HepG2 (cell line): ENCODE data around the gene GJC1. TPM values are rescaled to one million over a fixed set of nuclear protein-coding genes. Genes with fewer than 3 reads are reported as not detected.

ENCODE experiments used
- ATF3 ChIP-seq: sonication (generic); formaldehyde crosslinking; IDR thresholded peaks from 2 replicates; pipeline ENCODE4 v1.4.0; 2020; ENCODE audit warnings: missing genetic modification reagents
- ETV5 ChIP-seq: IDR thresholded peaks from 2 replicates; pipeline ENCODE4 v1.6.1; 2018; ENCODE audit warnings: missing biosample characterization, missing genetic modification reagents, inconsistent platforms, borderline replicate concordance
- FOXO4 ChIP-seq: sonication (generic); formaldehyde crosslinking; conservative IDR thresholded peaks from 2 replicates; pipeline ENCODE4 v1.8.1; 2023; ENCODE audit warnings: missing genetic modification reagents
- HIVEP1 ChIP-seq: sonication (generic); formaldehyde crosslinking; IDR thresholded peaks from 2 replicates; pipeline ENCODE4 v1.4.0; 2020; ENCODE audit warnings: mild to moderate bottlenecking, missing genetic modification reagents
- KDM5B ChIP-seq: sonication (generic); formaldehyde crosslinking; IDR thresholded peaks from 2 replicates; pipeline ENCODE4 v1.4.0; 2020; ENCODE audit warnings: missing genetic modification reagents, mild to moderate bottlenecking, borderline replicate concordance
- MBD4 ChIP-seq: IDR thresholded peaks from 2 replicates; pipeline ENCODE4 v1.6.1; 2012; ENCODE audit warnings: low read length, inconsistent platforms, borderline replicate concordance
- MEF2D ChIP-seq: sonication (generic); formaldehyde crosslinking; IDR thresholded peaks from 2 replicates; pipeline ENCODE4 v1.5.1; 2020; ENCODE audit warnings: mild to moderate bottlenecking, missing genetic modification reagents
- MXI1 ChIP-seq: IDR thresholded peaks from 3 replicates; pipeline ENCODE4 v1.6.1; 2012; ENCODE audit warnings: low read depth, low read length, inconsistent platforms, borderline replicate concordance
- NCOA2 ChIP-seq: sonication (generic); formaldehyde crosslinking; IDR thresholded peaks from 2 replicates; pipeline ENCODE4 v1.8.0; 2022; ENCODE audit warnings: inconsistent platforms
- SIX4 ChIP-seq: sonication (generic); formaldehyde crosslinking; IDR thresholded peaks from 2 replicates; pipeline ENCODE4 v1.4.0; 2020; ENCODE audit warnings: missing genetic modification reagents
- TIGD3 ChIP-seq: sonication (generic); formaldehyde crosslinking; IDR thresholded peaks from 2 replicates; pipeline ENCODE4 v1.5.1; 2020; ENCODE audit warnings: mild to moderate bottlenecking, missing genetic modification reagents, borderline replicate concordance
- ZBTB20 ChIP-seq: sonication (generic); formaldehyde crosslinking; IDR thresholded peaks from 2 replicates; pipeline ENCODE4 v1.8.1; 2023; ENCODE audit warnings: missing genetic modification reagents, low read depth, mild to moderate bottlenecking, borderline replicate concordance
- ZBTB21 ChIP-seq: sonication (generic); formaldehyde crosslinking; IDR thresholded peaks from 2 replicates; pipeline ENCODE4 v1.4.0; 2020; ENCODE audit warnings: missing genetic modification reagents
- ZMYM2 ChIP-seq: sonication (generic); formaldehyde crosslinking; IDR thresholded peaks from 2 replicates; pipeline ENCODE4 v1.8.0; 2022; ENCODE audit warnings: mild to moderate bottlenecking, missing genetic modification reagents
- ZNF230 ChIP-seq: sonication (generic); formaldehyde crosslinking; IDR thresholded peaks from 2 replicates; pipeline ENCODE4 v1.4.0; 2020; ENCODE audit warnings: mild to moderate bottlenecking, missing genetic modification reagents
- ZNF513 ChIP-seq: sonication (generic); formaldehyde crosslinking; conservative IDR thresholded peaks from 2 replicates; pipeline ENCODE4 v1.5.0; 2020; ENCODE audit warnings: missing genetic modification reagents
- ZNF557 ChIP-seq: sonication (generic); formaldehyde crosslinking; IDR thresholded peaks from 2 replicates; pipeline ENCODE4 v1.4.0; 2020; ENCODE audit warnings: missing genetic modification reagents
- ZNF639 ChIP-seq: conservative IDR thresholded peaks from 2 replicates; pipeline ENCODE4 v1.6.1; 2018; ENCODE audit warnings: missing genetic modification reagents
- ZNF740 ChIP-seq: sonication (generic); formaldehyde crosslinking; IDR thresholded peaks from 2 replicates; pipeline ENCODE4 v1.4.0; 2020; ENCODE audit warnings: missing genetic modification reagents
- ZNF75D ChIP-seq: sonication (generic); formaldehyde crosslinking; IDR thresholded peaks from 2 replicates; pipeline ENCODE4 v1.8.1; 2023; ENCODE audit warnings: missing genetic modification reagents, mild to moderate bottlenecking, borderline replicate concordance
- polyA plus RNA-seq, 8 experiments: library from polyadenylated mRNA; depleted of rRNA in 3 of 8; stranded (reverse) in 7 of 8; unstranded in 1 of 8; fragments of >200 nt; fragmentation: Illumina TruSeq in 4 of 8; extraction: Trizol in 4 of 8; gene quantifications; 2 replicates each; pipeline versions ENCODE4 v1.2.1 to v1.2.3, GENCODE V29; 2011 to 2016; ENCODE audit warnings: low read depth in 4 of 8, missing spikeins in 1 of 8, mixed read lengths in 1 of 8; ENCODE audit not compliant: insufficient read depth in 1 of 8
- total RNA-seq, 5 experiments: library from RNA; depleted of rRNA; stranded (reverse); fragments of >200 nt; fragmentation: Illumina TruSeq; extraction: Trizol; gene quantifications; 2 replicates each; pipeline ENCODE4 v1.2.3, GENCODE V29; 2016; ENCODE audit warnings: low read depth in 1 of 5

GJC1 gene
- total and polyA plus RNA-seq, 2 of the 13 experiments (the other 11 are each of a cell fraction or from before 2014, with no cell fraction given): 1.7 TPM

GRCh38 chr17:44769230-44769629 is 60.9 kb downstream of the GJC1 start (continued):
- TF ChIP-seq TIGD3 (CRISPR knock-in tag) (no peak), ZBTB20 (CRISPR knock-in tag) (no peak), ZNF639 (CRISPR knock-in tag) (no peak), ZNF740 (CRISPR knock-in tag) (0 out of 2 replicates have a peak, but pooled peaks have one; percentile 38), FOXO4 (CRISPR knock-in tag) (0 out of 2 replicates have a peak, but pooled peaks have one; percentile 43), MXI1 (no peak), HIVEP1 (no peak), ZNF75D (CRISPR knock-in tag) (no peak), SIX4 (CRISPR knock-in tag) (no peak), ZBTB21 (CRISPR knock-in tag) (no peak), ATF3 (CRISPR knock-in tag) (0 out of 2 replicates have a peak, but pooled peaks have one; percentile 13), KDM5B (no peak), ZNF513 (CRISPR knock-in tag) (no peak), ETV5 (CRISPR knock-in tag) (no peak), ZNF557 (CRISPR knock-in tag) (no peak), NCOA2 (CRISPR knock-in tag) (no peak), MEF2D (CRISPR knock-in tag) (no peak), MBD4 (no peak), ZMYM2 (no peak), ZNF230 (CRISPR knock-in tag) (no peak)
